Neural cell (in vitro differentiated cells): ENCODE results near the gene WDR4.

ENCODE experiments used
- TAF1 ChIP-seq: IDR thresholded peaks from 2 replicates; pipeline ENCODE4 v1.6.1; 2012; ENCODE audit warnings: low read depth
- TF ChIP-seq, protein P1 (sequence below): fragments of 450-650 bp; IDR thresholded peaks from 2 replicates; pipeline ENCODE4 v1.5.1; 2014; ENCODE audit warnings: antibody characterized with exemption, mild to moderate bottlenecking, moderate library complexity; ENCODE audit not compliant: poor library complexity, severe bottlenecking

DNA sequence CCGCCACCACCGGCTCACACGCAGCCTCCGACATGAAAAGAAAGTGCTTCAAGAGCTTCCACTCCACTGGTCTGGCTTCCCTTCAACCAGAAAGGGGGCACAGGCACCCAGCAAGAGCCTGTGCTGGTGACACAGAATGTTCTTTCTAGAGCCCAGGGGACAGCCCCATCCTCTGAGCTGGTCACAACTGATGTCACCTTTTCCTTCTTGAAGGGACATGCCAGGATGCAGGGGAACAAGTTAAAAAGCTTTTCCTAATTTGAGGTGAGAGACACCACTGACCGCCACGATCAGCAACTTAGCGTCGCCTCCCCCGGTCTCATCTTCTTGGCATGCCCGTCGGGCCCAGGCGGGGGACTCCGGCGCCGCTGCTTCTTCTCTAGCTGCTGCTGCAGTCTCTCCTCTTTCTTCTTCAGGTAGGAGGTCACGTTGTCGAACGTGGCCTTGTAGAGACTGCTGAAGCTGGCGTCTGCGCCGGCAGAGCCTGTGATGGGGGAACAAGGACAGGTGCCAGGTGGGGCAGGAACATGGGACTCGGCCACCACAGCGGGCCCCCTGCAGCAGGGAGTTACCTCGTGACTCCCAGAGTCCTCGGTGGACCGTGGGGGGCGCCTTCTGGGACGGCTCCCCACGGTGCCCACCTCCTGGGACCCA lies 29.5 kb downstream of the WDR4 start:
- TF ChIP-seq, protein P1, sequence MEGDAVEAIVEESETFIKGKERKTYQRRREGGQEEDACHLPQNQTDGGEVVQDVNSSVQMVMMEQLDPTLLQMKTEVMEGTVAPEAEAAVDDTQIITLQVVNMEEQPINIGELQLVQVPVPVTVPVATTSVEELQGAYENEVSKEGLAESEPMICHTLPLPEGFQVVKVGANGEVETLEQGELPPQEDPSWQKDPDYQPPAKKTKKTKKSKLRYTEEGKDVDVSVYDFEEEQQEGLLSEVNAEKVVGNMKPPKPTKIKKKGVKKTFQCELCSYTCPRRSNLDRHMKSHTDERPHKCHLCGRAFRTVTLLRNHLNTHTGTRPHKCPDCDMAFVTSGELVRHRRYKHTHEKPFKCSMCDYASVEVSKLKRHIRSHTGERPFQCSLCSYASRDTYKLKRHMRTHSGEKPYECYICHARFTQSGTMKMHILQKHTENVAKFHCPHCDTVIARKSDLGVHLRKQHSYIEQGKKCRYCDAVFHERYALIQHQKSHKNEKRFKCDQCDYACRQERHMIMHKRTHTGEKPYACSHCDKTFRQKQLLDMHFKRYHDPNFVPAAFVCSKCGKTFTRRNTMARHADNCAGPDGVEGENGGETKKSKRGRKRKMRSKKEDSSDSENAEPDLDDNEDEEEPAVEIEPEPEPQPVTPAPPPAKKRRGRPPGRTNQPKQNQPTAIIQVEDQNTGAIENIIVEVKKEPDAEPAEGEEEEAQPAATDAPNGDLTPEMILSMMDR: no peak
- TF ChIP-seq TAF1: no peak
